ENCODE measurements around the gene HSD11B1.

The HSD11B1 gene

GRCh38 chr1:209738270-209738669 is 33.6 kb downstream of the HSD11B1 start:
- Histone ChIP-seq H3K9me3 (no peaks in the 10 kb centered on the region), H3K4me1 (peaks cover 0 to 9% (median 2%) of the 10 kb centered on the region in 4 donors), H3K27ac (no peak overlapping the region), H3K36me3 (no peaks in the 10 kb centered on the region), H3K4me3 (no peak overlapping the region), H3K27me3 (no peaks in the 10 kb centered on the region)
- no peak for DNase-seq
- TF ChIP-seq, protein P1, sequence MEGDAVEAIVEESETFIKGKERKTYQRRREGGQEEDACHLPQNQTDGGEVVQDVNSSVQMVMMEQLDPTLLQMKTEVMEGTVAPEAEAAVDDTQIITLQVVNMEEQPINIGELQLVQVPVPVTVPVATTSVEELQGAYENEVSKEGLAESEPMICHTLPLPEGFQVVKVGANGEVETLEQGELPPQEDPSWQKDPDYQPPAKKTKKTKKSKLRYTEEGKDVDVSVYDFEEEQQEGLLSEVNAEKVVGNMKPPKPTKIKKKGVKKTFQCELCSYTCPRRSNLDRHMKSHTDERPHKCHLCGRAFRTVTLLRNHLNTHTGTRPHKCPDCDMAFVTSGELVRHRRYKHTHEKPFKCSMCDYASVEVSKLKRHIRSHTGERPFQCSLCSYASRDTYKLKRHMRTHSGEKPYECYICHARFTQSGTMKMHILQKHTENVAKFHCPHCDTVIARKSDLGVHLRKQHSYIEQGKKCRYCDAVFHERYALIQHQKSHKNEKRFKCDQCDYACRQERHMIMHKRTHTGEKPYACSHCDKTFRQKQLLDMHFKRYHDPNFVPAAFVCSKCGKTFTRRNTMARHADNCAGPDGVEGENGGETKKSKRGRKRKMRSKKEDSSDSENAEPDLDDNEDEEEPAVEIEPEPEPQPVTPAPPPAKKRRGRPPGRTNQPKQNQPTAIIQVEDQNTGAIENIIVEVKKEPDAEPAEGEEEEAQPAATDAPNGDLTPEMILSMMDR (IDR thresholded peaks at IDR 0.05) = no peak
- intact Hi-C loops (cut with DNase I; ENCODE audit: low total_unique reads) = no loop called here

- intact Hi-C loops (cut with DNase I; ENCODE audit: low total_unique reads) = loop anchor here (10.0 kb wide), 1 partner anchor 166 kb away; no protein-coding TSS in a partner anchor
These were observed 36.5 kb downstream of the HSD11B1 start for GRCh38 chr1:209741193-209741592.

DNA sequence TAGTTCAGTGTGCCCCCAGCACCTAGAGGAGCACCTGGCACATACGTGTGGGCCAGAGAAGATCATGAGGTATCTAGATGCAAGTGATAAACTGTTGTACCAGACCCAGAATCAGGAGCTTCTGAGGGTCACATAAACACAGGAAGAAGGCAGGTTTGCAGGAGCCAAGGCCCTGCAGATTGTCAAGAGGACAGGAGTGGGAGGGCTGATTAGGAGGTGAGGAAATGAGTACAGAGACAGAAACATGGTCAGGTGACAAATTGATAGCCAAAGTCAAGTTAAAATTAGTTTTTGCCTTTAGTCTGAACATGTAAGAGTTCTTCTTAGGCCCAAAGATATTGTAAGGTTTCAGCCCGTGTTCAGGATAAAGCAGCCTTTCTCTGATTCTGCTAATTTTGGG is 37.2 kb downstream of the HSD11B1 start:
- Histone ChIP-seq H3K36me3 (no peaks in the 10 kb centered on the region), H3K9me3 (no peaks in the 10 kb centered on the region), H3K27me3 (no peaks in the 10 kb centered on the region), H3K4me1 (peaks cover 0 to 9% (median 2%) of the 10 kb centered on the region in 4 donors), H3K4me3 (no peak overlapping the region), H3K27ac (peak overlapping the region; percentile 33 to 37)
- DNase-seq = no peak
- TF ChIP-seq, protein P1 (IDR thresholded peaks at IDR 0.05) = no peak
- intact Hi-C loops (cut with DNase I; ENCODE audit: low total_unique reads) = loop anchor here (10.0 kb wide), 1 partner anchor 167 kb away; no protein-coding TSS in a partner anchor

More at GRCh38 chr1:209741193-209741592, 36.5 kb downstream of the HSD11B1 start:
- H3K27me3 ChIP-seq = no peaks in the 10 kb centered on the region
- no peaks in the 10 kb centered on the region for H3K36me3 ChIP-seq
- peaks cover 0 to 9% (median 2%) of the 10 kb centered on the region in 4 donors for H3K4me1 ChIP-seq
- H3K9me3 ChIP-seq = no peaks in the 10 kb centered on the region
- no peak overlapping the region for H3K4me3 ChIP-seq
- TF ChIP-seq, protein P1 (IDR thresholded peaks at IDR 0.05) = no peak
- DNase-seq = no peak
- H3K27ac ChIP-seq = no peak overlapping the region

- TF ChIP-seq, protein P1 (IDR thresholded peaks at IDR 0.05) = no peak
- peak overlapping the region in 1 of 2 donors; percentile 8 for H3K4me3 ChIP-seq
- intact Hi-C loops (cut with DNase I; ENCODE audit: low total_unique reads) = loop anchor here (10.0 kb wide), 1 partner anchor 168 kb away; no protein-coding TSS in a partner anchor
These were observed 37.9 kb downstream of the HSD11B1 start for GRCh38 chr1:209742409-209743144.

DNA sequence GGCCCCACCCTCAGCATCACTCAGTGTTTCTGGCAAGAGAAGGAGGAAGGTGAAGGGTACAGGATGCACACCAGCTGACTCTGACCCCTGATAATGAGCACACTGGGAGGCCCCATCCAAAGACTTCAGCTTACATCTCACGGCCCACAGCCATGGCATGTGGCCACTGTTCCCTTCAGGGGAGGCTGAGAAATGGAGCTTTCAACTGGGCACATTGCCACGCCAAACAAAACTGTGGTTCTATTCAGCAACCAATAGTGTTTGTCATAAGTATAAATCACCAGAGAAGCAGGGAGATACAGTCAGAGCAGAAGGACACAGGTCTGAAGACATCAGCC is 38.5 kb downstream of the HSD11B1 start:
- peak; percentile 67 to 69 for DNase-seq
- no peak overlapping the region for H3K4me3 ChIP-seq
- intact Hi-C loops (cut with DNase I; ENCODE audit: low total_unique reads) = loop anchor here (10.0 kb wide), 1 partner anchor 168 kb away; no protein-coding TSS in a partner anchor

More at GRCh38 chr1:209742409-209743144, 37.9 kb downstream of the HSD11B1 start:
- Histone ChIP-seq H3K36me3 (no peaks in the 10 kb centered on the region), H3K9me3 (no peaks in the 10 kb centered on the region), H3K27ac (peak overlapping the region; percentile 33 to 37), H3K27me3 (no peaks in the 10 kb centered on the region), H3K4me1 (peaks cover 0 to 12% (median 3%) of the 10 kb centered on the region in 4 donors)
- DNase-seq = no peak

More for the DNA sequence above, 38.5 kb downstream of the HSD11B1 start:
- Histone ChIP-seq H3K4me1 (peaks cover 0 to 16% (median 7%) of the 10 kb centered on the region in 4 donors), H3K27me3 (no peaks in the 10 kb centered on the region), H3K27ac (peak overlapping the region in 1 of 2 donors; percentile 33), H3K36me3 (no peaks in the 10 kb centered on the region), H3K9me3 (no peaks in the 10 kb centered on the region)
- TF ChIP-seq, protein P1 (IDR thresholded peaks at IDR 0.05) = no peak

All from tibial artery (tissue), 4 donors.